ENCODE measurements around the gene CCDC73. TPM values are rescaled to one million over a fixed set of nuclear protein-coding genes. Genes with fewer than 3 reads are reported as not detected.

The CCDC73 gene
- total RNA-seq, 1 donor from 2014 or later = not detected

DNA sequence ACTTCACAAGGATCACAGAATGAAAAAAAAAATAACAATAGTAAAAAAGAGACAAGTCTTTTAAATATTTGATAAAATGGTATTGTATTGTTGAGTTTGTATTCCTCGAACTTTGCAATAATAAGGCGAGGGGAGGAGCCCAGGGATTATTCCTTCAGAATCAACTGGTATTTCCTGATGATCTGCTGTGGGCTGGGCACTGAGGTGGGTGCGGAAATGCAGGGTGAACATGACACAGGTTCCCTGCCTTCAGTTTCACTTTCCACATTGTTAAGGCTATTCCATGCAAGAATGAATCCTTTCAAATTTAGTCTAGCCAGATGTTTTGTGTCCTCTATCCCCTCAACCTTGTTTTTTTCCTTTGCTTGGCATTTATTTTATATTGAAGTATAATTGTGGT, 212.9 kb downstream of the CCDC73 start:
- no peaks in the 10 kb centered on the region for H3K27me3 ChIP-seq (ENCODE audit: control insufficient read depth in 3 of 3, insufficient read depth in 3 of 3, low read length in 3 of 3)
- H3K4me1 ChIP-seq (ENCODE audit: control insufficient read depth in 3 of 3, insufficient read depth in 3 of 3, low read length in 3 of 3) = peaks cover 6 to 19% (median 11%) of the 10 kb centered on the region in 3 donors
- H3K4me3 ChIP-seq (ENCODE audit: low read length in 3 of 3) = no peak overlapping the region
- H3K9ac ChIP-seq (ENCODE audit: low read depth in 1 of 3, low read length in 3 of 3) = no peak overlapping the region
- H3K27ac ChIP-seq (ENCODE audit: low read depth, low read length) = no peak overlapping the region
- no peaks in the 10 kb centered on the region for H3K36me3 ChIP-seq (ENCODE audit: control insufficient read depth in 3 of 3, insufficient read depth in 3 of 3, low read length in 3 of 3)
- H3K9me3 ChIP-seq (ENCODE audit: control insufficient read depth in 3 of 3, low read length in 3 of 3) = peaks cover 0 to 3% (median 0%) of the 10 kb centered on the region in 3 donors

DNA sequence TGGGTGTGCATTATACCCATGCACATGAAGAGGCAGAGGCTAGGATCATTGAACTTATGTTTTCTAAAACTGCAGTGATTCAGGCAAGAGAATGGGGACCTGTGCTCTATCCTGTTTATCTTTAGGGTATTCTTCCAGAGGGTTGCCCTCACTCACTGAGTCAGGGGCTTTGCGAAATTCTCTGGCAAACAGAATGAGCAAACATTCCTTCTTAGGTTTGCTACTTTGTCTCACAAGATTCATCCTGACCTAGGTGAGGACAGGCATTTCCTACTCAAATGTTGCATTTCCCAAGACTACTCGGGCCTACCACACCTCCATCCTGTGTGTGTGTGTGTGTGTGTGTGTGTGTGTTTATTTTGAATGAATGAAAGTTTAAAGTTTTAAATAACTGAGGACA, 213.5 kb downstream of the CCDC73 start:
- peaks cover 0 to 3% (median 0%) of the 10 kb centered on the region in 3 donors for H3K9me3 ChIP-seq (ENCODE audit: control insufficient read depth in 3 of 3, low read length in 3 of 3)
- no peaks in the 10 kb centered on the region for H3K36me3 ChIP-seq (ENCODE audit: control insufficient read depth in 3 of 3, insufficient read depth in 3 of 3, low read length in 3 of 3)
- no peaks in the 10 kb centered on the region for H3K27me3 ChIP-seq (ENCODE audit: control insufficient read depth in 3 of 3, insufficient read depth in 3 of 3, low read length in 3 of 3)
- no peak overlapping the region for H3K4me3 ChIP-seq (ENCODE audit: low read length in 3 of 3)
- peaks cover 6 to 16% (median 11%) of the 10 kb centered on the region in 3 donors for H3K4me1 ChIP-seq (ENCODE audit: control insufficient read depth in 3 of 3, insufficient read depth in 3 of 3, low read length in 3 of 3)
- H3K9ac ChIP-seq (ENCODE audit: low read depth in 1 of 3, low read length in 3 of 3) = no peak overlapping the region
- no peak overlapping the region for H3K27ac ChIP-seq (ENCODE audit: low read depth, low read length)

DNA sequence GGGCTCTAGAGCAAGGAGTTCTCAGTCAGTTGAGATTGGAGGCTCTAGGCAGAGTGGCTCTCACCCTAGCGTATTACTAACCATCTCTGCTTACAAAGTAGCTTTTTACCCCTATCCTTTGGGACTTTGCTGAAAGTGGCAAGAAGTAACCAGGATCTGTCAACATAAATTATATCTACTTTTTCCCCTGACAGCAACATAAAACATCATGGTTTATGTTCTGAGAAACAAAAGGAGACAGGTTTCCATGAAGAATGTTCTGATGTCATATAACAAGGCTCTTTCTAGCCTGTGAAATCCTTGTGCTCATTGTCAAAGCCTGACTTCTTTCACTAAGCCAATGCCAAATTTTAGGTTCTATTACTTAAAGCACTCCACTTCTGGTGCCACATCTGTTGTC, 218.0 kb downstream of the CCDC73 start:
- no peak overlapping the region for H3K4me3 ChIP-seq (ENCODE audit: low read length in 3 of 3)

DNA sequence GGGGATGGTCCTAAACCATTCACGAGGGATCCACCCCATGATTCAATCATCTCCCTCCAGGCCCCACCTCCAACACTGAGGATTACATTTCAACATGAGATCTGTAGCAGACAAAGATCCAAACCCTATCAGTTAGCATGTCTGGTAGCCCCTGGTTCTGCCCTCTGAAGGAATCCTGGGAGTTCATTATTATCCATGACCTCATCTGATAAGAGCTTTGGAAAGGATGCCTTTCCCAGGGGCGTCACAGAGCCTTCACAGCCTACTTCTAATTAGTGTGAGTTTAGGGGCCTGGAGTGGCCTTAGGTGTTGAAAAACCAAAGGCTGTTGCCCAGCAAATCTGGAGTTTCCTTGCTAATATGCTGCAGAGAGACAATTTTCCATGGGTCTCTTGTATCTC, 219.4 kb downstream of the CCDC73 start:
- Histone ChIP-seq H3K4me1 (ENCODE audit: control insufficient read depth in 3 of 3, insufficient read depth in 3 of 3, low read length in 3 of 3) (no peaks in the 10 kb centered on the region), H3K27me3 (ENCODE audit: control insufficient read depth in 3 of 3, insufficient read depth in 3 of 3, low read length in 3 of 3) (peaks cover 0 to 12% (median 4%) of the 10 kb centered on the region in 3 donors), H3K27ac (ENCODE audit: low read depth, low read length) (no peak overlapping the region), H3K36me3 (ENCODE audit: control insufficient read depth in 3 of 3, insufficient read depth in 3 of 3, low read length in 3 of 3) (no peaks in the 10 kb centered on the region), H3K4me3 (ENCODE audit: low read length in 3 of 3) (no peak overlapping the region), H3K9me3 (ENCODE audit: control insufficient read depth in 3 of 3, low read length in 3 of 3) (no peaks in the 10 kb centered on the region), H3K9ac (ENCODE audit: low read depth in 1 of 3, low read length in 3 of 3) (no peak overlapping the region)

More for the DNA sequence above, 218.0 kb downstream of the CCDC73 start:
- Histone ChIP-seq H3K36me3 (ENCODE audit: control insufficient read depth in 3 of 3, insufficient read depth in 3 of 3, low read length in 3 of 3) (no peaks in the 10 kb centered on the region), H3K27ac (ENCODE audit: low read depth, low read length) (no peak overlapping the region), H3K4me1 (ENCODE audit: control insufficient read depth in 3 of 3, insufficient read depth in 3 of 3, low read length in 3 of 3) (no peaks in the 10 kb centered on the region), H3K27me3 (ENCODE audit: control insufficient read depth in 3 of 3, insufficient read depth in 3 of 3, low read length in 3 of 3) (peaks cover 0 to 5% (median 0%) of the 10 kb centered on the region in 3 donors), H3K9ac (ENCODE audit: low read depth in 1 of 3, low read length in 3 of 3) (no peak overlapping the region), H3K9me3 (ENCODE audit: control insufficient read depth in 3 of 3, low read length in 3 of 3) (no peaks in the 10 kb centered on the region)

DNA sequence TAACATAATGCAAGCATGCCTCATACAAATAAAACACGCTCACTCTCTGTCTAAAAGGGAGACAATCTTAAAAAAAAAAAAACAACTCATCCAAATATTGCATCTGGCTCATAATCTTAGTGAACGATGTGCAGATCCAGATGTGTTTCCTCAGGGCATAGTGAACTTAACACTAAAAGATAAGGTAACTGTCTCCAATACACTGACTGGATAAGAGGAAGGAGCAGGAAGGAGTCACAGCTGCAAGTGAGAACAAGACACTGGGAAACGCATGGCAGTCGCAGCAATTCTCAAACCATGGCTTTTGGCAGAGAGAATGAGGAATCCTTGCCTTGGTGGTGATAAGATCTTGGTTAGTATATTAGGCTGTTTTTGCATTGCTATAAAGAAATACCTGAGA, 220.0 kb downstream of the CCDC73 start:
- H3K4me3 ChIP-seq (ENCODE audit: low read length in 3 of 3) = no peak overlapping the region
- H3K27ac ChIP-seq (ENCODE audit: low read depth, low read length) = no peak overlapping the region
- H3K27me3 ChIP-seq (ENCODE audit: control insufficient read depth in 3 of 3, insufficient read depth in 3 of 3, low read length in 3 of 3) = peaks cover 0 to 12% (median 4%) of the 10 kb centered on the region in 3 donors
- H3K36me3 ChIP-seq (ENCODE audit: control insufficient read depth in 3 of 3, insufficient read depth in 3 of 3, low read length in 3 of 3) = no peaks in the 10 kb centered on the region
- H3K9ac ChIP-seq (ENCODE audit: low read depth in 1 of 3, low read length in 3 of 3) = no peak overlapping the region
- H3K4me1 ChIP-seq (ENCODE audit: control insufficient read depth in 3 of 3, insufficient read depth in 3 of 3, low read length in 3 of 3) = no peaks in the 10 kb centered on the region
- no peaks in the 10 kb centered on the region for H3K9me3 ChIP-seq (ENCODE audit: control insufficient read depth in 3 of 3, low read length in 3 of 3)

DNA sequence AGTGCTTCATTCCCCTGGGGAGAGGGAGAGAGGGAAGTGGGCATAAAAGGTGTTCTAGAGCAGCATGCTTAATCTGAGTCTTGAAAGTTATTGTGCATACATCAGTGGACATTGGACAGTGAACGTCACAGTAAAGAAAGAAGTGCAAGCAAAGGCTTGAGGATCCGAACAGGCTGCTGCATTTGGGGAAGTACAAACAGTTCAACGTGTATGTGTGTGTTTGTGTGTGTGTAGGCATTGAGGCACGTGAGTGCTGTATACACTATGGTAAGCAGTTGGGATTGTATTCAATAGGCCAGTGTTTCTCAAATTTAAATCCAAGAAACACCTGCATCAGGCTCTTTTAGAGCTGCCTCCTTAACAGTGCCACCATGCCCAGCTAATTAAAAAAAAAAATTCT, 221.2 kb downstream of the CCDC73 start:
- Histone ChIP-seq H3K4me3 (ENCODE audit: low read length in 3 of 3) (no peak overlapping the region), H3K36me3 (ENCODE audit: control insufficient read depth in 3 of 3, insufficient read depth in 3 of 3, low read length in 3 of 3) (no peaks in the 10 kb centered on the region), H3K9me3 (ENCODE audit: control insufficient read depth in 3 of 3, low read length in 3 of 3) (no peaks in the 10 kb centered on the region), H3K27ac (ENCODE audit: low read depth, low read length) (no peak overlapping the region), H3K9ac (ENCODE audit: low read depth in 1 of 3, low read length in 3 of 3) (no peak overlapping the region), H3K4me1 (ENCODE audit: control insufficient read depth in 3 of 3, insufficient read depth in 3 of 3, low read length in 3 of 3) (no peaks in the 10 kb centered on the region), H3K27me3 (ENCODE audit: control insufficient read depth in 3 of 3, insufficient read depth in 3 of 3, low read length in 3 of 3) (peaks cover 0 to 12% (median 4%) of the 10 kb centered on the region in 3 donors)

DNA sequence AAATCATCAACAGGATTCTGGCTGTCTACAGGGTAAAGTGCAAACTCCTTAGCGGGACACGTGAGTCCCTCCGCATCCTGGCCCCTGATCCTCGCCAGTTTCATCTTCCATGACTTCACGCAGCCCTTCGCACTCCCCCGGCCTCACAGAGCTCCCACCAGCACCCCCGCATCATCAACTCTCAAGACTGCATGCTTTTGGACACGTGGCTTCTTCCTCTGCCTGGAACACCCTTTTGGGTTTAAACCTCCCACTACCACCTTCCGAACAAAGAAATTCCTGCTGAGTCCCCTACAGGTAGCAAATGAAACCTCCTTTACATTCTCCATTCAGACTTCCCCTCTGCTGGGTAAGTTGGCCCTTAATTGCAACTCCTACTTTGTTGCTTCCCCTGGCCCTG, 223.4 kb downstream of the CCDC73 start:
- H3K27me3 ChIP-seq (ENCODE audit: control insufficient read depth in 3 of 3, insufficient read depth in 3 of 3, low read length in 3 of 3) = peaks cover 0 to 12% (median 4%) of the 10 kb centered on the region in 3 donors
- no peak overlapping the region for H3K27ac ChIP-seq (ENCODE audit: low read depth, low read length)
- no peaks in the 10 kb centered on the region for H3K4me1 ChIP-seq (ENCODE audit: control insufficient read depth in 3 of 3, insufficient read depth in 3 of 3, low read length in 3 of 3)
- no peak overlapping the region for H3K4me3 ChIP-seq (ENCODE audit: low read length in 3 of 3)
- H3K9ac ChIP-seq (ENCODE audit: low read depth in 1 of 3, low read length in 3 of 3) = no peak overlapping the region
- no peaks in the 10 kb centered on the region for H3K9me3 ChIP-seq (ENCODE audit: control insufficient read depth in 3 of 3, low read length in 3 of 3)
- H3K36me3 ChIP-seq (ENCODE audit: control insufficient read depth in 3 of 3, insufficient read depth in 3 of 3, low read length in 3 of 3) = no peaks in the 10 kb centered on the region

DNA sequence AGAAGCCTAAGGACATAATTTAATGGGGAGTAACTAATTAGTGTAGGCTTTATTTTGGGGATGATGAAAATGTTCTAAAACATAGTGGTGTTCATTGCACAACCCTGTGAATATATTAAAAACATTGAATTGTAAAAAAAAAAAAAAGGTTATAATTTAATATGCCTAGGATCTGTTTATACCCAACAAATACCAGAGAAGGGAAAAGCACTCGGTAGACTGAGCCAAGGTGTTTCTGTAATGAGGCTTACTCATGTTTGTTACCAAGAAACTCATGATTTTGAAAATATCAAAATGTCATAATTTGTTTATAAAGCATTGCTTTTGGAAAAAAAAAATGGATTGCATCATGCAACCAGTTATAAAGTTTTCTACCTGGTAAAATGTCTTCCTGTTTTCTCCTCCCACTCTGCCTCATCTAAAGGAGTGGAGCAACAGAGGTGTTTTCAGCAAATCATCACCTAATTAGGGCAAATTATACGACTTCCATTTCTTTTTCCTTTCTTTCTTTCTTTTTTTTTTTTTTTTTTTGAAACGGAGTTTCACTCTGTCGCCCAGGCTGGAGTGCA, 225.1 kb downstream of the CCDC73 start:
- H3K4me1 ChIP-seq (ENCODE audit: control insufficient read depth in 3 of 3, insufficient read depth in 3 of 3, low read length in 3 of 3) = no peaks in the 10 kb centered on the region
- no peak overlapping the region for H3K4me3 ChIP-seq (ENCODE audit: low read length in 3 of 3)
- H3K9ac ChIP-seq (ENCODE audit: low read depth in 1 of 3, low read length in 3 of 3) = no peak overlapping the region
- H3K9me3 ChIP-seq (ENCODE audit: control insufficient read depth in 3 of 3, low read length in 3 of 3) = no peaks in the 10 kb centered on the region
- no peaks in the 10 kb centered on the region for H3K36me3 ChIP-seq (ENCODE audit: control insufficient read depth in 3 of 3, insufficient read depth in 3 of 3, low read length in 3 of 3)
- H3K27me3 ChIP-seq (ENCODE audit: control insufficient read depth in 3 of 3, insufficient read depth in 3 of 3, low read length in 3 of 3) = peaks cover 0 to 10% (median 4%) of the 10 kb centered on the region in 3 donors
- no peak overlapping the region for H3K27ac ChIP-seq (ENCODE audit: low read depth, low read length)

DNA sequence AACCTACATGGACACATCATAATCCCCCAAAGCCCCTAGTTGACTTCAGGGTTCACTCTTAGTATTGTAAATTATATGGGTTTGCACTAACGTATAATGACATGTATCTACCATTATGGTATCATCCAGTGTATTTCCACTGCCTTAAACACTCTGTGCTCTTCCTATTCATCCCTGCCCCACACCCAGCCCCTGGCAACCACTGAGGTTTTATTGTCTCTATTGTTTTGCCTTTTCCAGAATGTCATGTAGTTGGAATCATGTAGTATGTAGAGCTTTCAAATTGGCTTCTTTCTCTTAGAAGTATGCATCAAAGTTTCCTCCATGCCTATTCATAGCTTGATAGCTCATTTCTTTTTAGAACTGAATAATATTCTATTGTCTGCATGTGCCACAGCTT, 227.3 kb downstream of the CCDC73 start:
- no peak overlapping the region for H3K9ac ChIP-seq (ENCODE audit: low read depth in 1 of 3, low read length in 3 of 3)
- H3K27me3 ChIP-seq (ENCODE audit: control insufficient read depth in 3 of 3, insufficient read depth in 3 of 3, low read length in 3 of 3) = peaks cover 0 to 10% (median 4%) of the 10 kb centered on the region in 3 donors
- H3K27ac ChIP-seq (ENCODE audit: low read depth, low read length) = no peak overlapping the region
- H3K9me3 ChIP-seq (ENCODE audit: control insufficient read depth in 3 of 3, low read length in 3 of 3) = no peaks in the 10 kb centered on the region
- no peak overlapping the region for H3K4me3 ChIP-seq (ENCODE audit: low read length in 3 of 3)
- H3K4me1 ChIP-seq (ENCODE audit: control insufficient read depth in 3 of 3, insufficient read depth in 3 of 3, low read length in 3 of 3) = no peaks in the 10 kb centered on the region
- no peaks in the 10 kb centered on the region for H3K36me3 ChIP-seq (ENCODE audit: control insufficient read depth in 3 of 3, insufficient read depth in 3 of 3, low read length in 3 of 3)

DNA sequence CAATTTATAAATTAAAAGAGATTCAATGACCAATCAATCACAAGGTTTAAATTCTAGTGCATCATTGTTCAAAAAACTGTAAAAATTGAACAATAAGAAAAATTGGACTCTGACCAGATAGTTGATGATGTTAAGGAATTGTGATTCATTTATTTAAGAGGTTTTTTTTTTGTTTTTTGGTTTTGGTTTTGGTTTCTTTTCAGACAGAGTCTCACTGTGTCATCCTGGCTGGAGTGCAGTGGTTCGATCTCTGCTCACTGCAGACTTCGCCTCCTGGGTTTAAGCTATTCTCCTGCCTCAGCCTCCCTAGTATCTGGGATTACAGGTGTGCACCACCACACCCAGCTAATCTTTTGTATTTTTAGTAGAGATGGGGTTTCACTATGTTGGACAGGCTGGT, 227.9 kb downstream of the CCDC73 start:
- Histone ChIP-seq H3K9me3 (ENCODE audit: control insufficient read depth in 3 of 3, low read length in 3 of 3) (no peaks in the 10 kb centered on the region), H3K4me1 (ENCODE audit: control insufficient read depth in 3 of 3, insufficient read depth in 3 of 3, low read length in 3 of 3) (no peaks in the 10 kb centered on the region), H3K27me3 (ENCODE audit: control insufficient read depth in 3 of 3, insufficient read depth in 3 of 3, low read length in 3 of 3) (peaks cover 0 to 7% (median 4%) of the 10 kb centered on the region in 3 donors), H3K4me3 (ENCODE audit: low read length in 3 of 3) (no peak overlapping the region), H3K27ac (ENCODE audit: low read depth, low read length) (no peak overlapping the region), H3K9ac (ENCODE audit: low read depth in 1 of 3, low read length in 3 of 3) (no peak overlapping the region), H3K36me3 (ENCODE audit: control insufficient read depth in 3 of 3, insufficient read depth in 3 of 3, low read length in 3 of 3) (no peaks in the 10 kb centered on the region)
